GM19463 (cell line): Measurements from ENCODE around the gene ACIN1.

Experiments
- ATAC-seq: cut with Tn5 transposase; IDR thresholded peaks from one replicate; pipeline ENCODE4 v1.9.1; 2021; ENCODE audit warnings: mild to moderate bottlenecking, moderate library complexity; ENCODE audit not compliant: unreplicated experiment

Gene ACIN1

GRCh38 chr14:23094666-23095195 lies at the start of gene ACIN1:
Gene ACIN1, minus strand, starts transcription at chr14:23095136. Its CDS starts 24 bp downstream, at chr14:23095112.
- ATAC-seq: peak; percentile 38

- ATAC-seq: no peak
Observed at GRCh38 chr14:23143911-23144310, 49.0 kb upstream of the ACIN1 start.

GRCh38 chr14:23142826-23143225 lies 47.9 kb upstream of the ACIN1 start:
- ATAC-seq: no peak

- no peak for ATAC-seq
Observed at GRCh38 chr14:23141706-23142444, 46.9 kb upstream of the ACIN1 start.

- ATAC-seq: no peak
Observed at GRCh38 chr14:23140371-23140770, 45.4 kb upstream of the ACIN1 start.

- ATAC-seq: no peak
Observed at GRCh38 chr14:23139874-23140273, 44.9 kb upstream of the ACIN1 start.

- no peak for ATAC-seq
Observed at GRCh38 chr14:23137813-23138535, 43.0 kb upstream of the ACIN1 start.

GRCh38 chr14:23137192-23137812 lies 42.4 kb upstream of the ACIN1 start:
- no peak for ATAC-seq

- ATAC-seq: no peak
Observed at GRCh38 chr14:23136566-23137133, 41.7 kb upstream of the ACIN1 start.

GRCh38 chr14:23132970-23133369 lies 38.0 kb upstream of the ACIN1 start:
- no peak for ATAC-seq

GRCh38 chr14:23131482-23131881 lies 36.5 kb upstream of the ACIN1 start:
- ATAC-seq: no peak

- no peak for ATAC-seq
Observed at GRCh38 chr14:23130871-23131270, 35.9 kb upstream of the ACIN1 start.

GRCh38 chr14:23129759-23130316 lies 34.9 kb upstream of the ACIN1 start:
- no peak for ATAC-seq

- ATAC-seq: no peak
Observed at GRCh38 chr14:23128969-23129758, 34.2 kb upstream of the ACIN1 start.

GRCh38 chr14:23127861-23128260 lies 32.9 kb upstream of the ACIN1 start:
- ATAC-seq: no peak

GRCh38 chr14:23126548-23127278 lies 31.8 kb upstream of the ACIN1 start:
- no peak for ATAC-seq

- ATAC-seq: no peak
Observed at GRCh38 chr14:23125933-23126524, 31.1 kb upstream of the ACIN1 start.

GRCh38 chr14:23125011-23125410 lies 30.1 kb upstream of the ACIN1 start:
- ATAC-seq: no peak

- no peak for ATAC-seq
Observed at GRCh38 chr14:23124337-23124954, 29.5 kb upstream of the ACIN1 start.
